SU-DHL-6 (cell line): ENCODE data around the gene RAB19.

ENCODE experiments used
- CTCF ChIP-seq: fragments of 200-600 bp; sonication (generic); IDR thresholded peaks from one replicate; pipeline ENCODE4 v1.5.1; 2017; ENCODE audit warnings: antibody characterized with exemption, mild to moderate bottlenecking, low read length, moderate library complexity; ENCODE audit not compliant: insufficient read depth, poor library complexity, severe bottlenecking
- EZH2phosphoT487 ChIP-seq: fragments of 200-600 bp; sonication (generic), shearing (Covaris generic); conservative IDR thresholded peaks from 2 replicates; pipeline ENCODE4 v1.6.1; 2018; ENCODE audit warnings: mild to moderate bottlenecking, antibody characterized with exemption, low read length, moderate library complexity, mixed read lengths

GRCh38 chr7:140364819-140365218 is 39.0 kb upstream of the RAB19 start:
- no peak for TF ChIP-seq CTCF
- no peak for TF ChIP-seq EZH2phosphoT487
